ENCODE measurements around the gene NUTM2F. TPM values are rescaled to one million over a fixed set of nuclear protein-coding genes. Genes with fewer than 3 reads are reported as not detected.

NUTM2F gene
- total RNA-seq, 1 donor from 2014 or later: not detected

GRCh38 chr9:94301583-94301982 lies 26.9 kb downstream of the NUTM2F start:
- H3K4me3 ChIP-seq (ENCODE audit: low read depth, low read length): no peak overlapping the region
- H3K36me3 ChIP-seq (ENCODE audit: control insufficient read depth, insufficient read depth, low read length): no peaks in the 10 kb centered on the region
- TF ChIP-seq CTCF (IDR thresholded peaks at IDR 0.05; ENCODE audit: insufficient read depth, low read length, poor library complexity, severe bottlenecking): no peak
- DNase-seq (ENCODE audit: low read depth): no peak
- H3K27me3 ChIP-seq (ENCODE audit: control insufficient read depth, insufficient read depth, low read length): no peaks in the 10 kb centered on the region

GRCh38 chr9:94300470-94301301 lies 27.8 kb downstream of the NUTM2F start:
- no peak for TF ChIP-seq CTCF (IDR thresholded peaks at IDR 0.05; ENCODE audit: insufficient read depth, low read length, poor library complexity, severe bottlenecking)
- Histone ChIP-seq H3K4me3 (ENCODE audit: low read depth, low read length) (no peak overlapping the region), H3K27me3 (ENCODE audit: control insufficient read depth, insufficient read depth, low read length) (no peaks in the 10 kb centered on the region), H3K36me3 (ENCODE audit: control insufficient read depth, insufficient read depth, low read length) (no peaks in the 10 kb centered on the region)
- no peak for DNase-seq (ENCODE audit: low read depth)

- Histone ChIP-seq H3K4me3 (ENCODE audit: low read depth, low read length) (no peak overlapping the region), H3K36me3 (ENCODE audit: control insufficient read depth, insufficient read depth, low read length) (no peaks in the 10 kb centered on the region), H3K27me3 (ENCODE audit: control insufficient read depth, insufficient read depth, low read length) (no peaks in the 10 kb centered on the region)
- no peak for TF ChIP-seq CTCF (IDR thresholded peaks at IDR 0.05; ENCODE audit: insufficient read depth, low read length, poor library complexity, severe bottlenecking)
- DNase-seq (ENCODE audit: low read depth): no peak
These were observed 29.4 kb downstream of the NUTM2F start for GRCh38 chr9:94298949-94299599.

- TF ChIP-seq CTCF (IDR thresholded peaks at IDR 0.05; ENCODE audit: insufficient read depth, low read length, poor library complexity, severe bottlenecking): no peak
- no peaks in the 10 kb centered on the region for H3K27me3 ChIP-seq (ENCODE audit: control insufficient read depth, insufficient read depth, low read length)
- no peak for DNase-seq (ENCODE audit: low read depth)
- no peak overlapping the region for H3K4me3 ChIP-seq (ENCODE audit: low read depth, low read length)
- H3K36me3 ChIP-seq (ENCODE audit: control insufficient read depth, insufficient read depth, low read length): no peaks in the 10 kb centered on the region
These were observed 38.8 kb downstream of the NUTM2F start for GRCh38 chr9:94289691-94290090.

GRCh38 chr9:94287877-94288513 lies 40.4 kb downstream of the NUTM2F start:
- no peak for DNase-seq (ENCODE audit: low read depth)
- TF ChIP-seq CTCF (IDR thresholded peaks at IDR 0.05; ENCODE audit: insufficient read depth, low read length, poor library complexity, severe bottlenecking): no peak
- Histone ChIP-seq H3K27me3 (ENCODE audit: control insufficient read depth, insufficient read depth, low read length) (no peaks in the 10 kb centered on the region), H3K36me3 (ENCODE audit: control insufficient read depth, insufficient read depth, low read length) (no peaks in the 10 kb centered on the region), H3K4me3 (ENCODE audit: low read depth, low read length) (no peak overlapping the region)

Data from kidney epithelial cell (primary cell).